ENCODE measurements around the gene RGS7BP.

- TF ChIP-seq ZBTB33 (IDR thresholded peaks at IDR 0.05) (no peak), YY1 (IDR thresholded peaks at IDR 0.05) (no peak), CTCF (IDR thresholded peaks at IDR 0.05; ENCODE audit: low read depth, low read length, missing input control) (no peak), GABPA (IDR thresholded peaks at IDR 0.05 in 1 of 2, conservative IDR thresholded peaks at IDR 0.05 in 1 of 2) (no peak), MAX (IDR thresholded peaks at IDR 0.05) (no peak), TAF1 (conservative IDR thresholded peaks at IDR 0.05) (no peak), SP1 (IDR thresholded peaks at IDR 0.05) (no peak), FOXA1 (IDR thresholded peaks at IDR 0.05) (no peak), JUND (IDR thresholded peaks at IDR 0.05) (no peak), FOXA2 (IDR thresholded peaks at IDR 0.05) (no peak), RAD21 (IDR thresholded peaks at IDR 0.05) (no peak), EGR1 (IDR thresholded peaks at IDR 0.05; ENCODE audit: low read depth in 2 of 2) (no peak), ATF3 (IDR thresholded peaks at IDR 0.05) (no peak)
These were observed 149.8 kb downstream of the RGS7BP start for GRCh38 chr5:64655596-64655995.
